Fibroblast of lung (primary cell): ENCODE results near the gene PCBP3.

ENCODE experiments used
- EZH2 ChIP-seq: IDR thresholded peaks from 2 replicates; pipeline ENCODE4 v1.5.1; 2012; ENCODE audit warnings: low read length, control low read depth, mild to moderate bottlenecking; ENCODE audit errors: missing control alignments
- TF ChIP-seq, protein P1 (sequence below), 2 donors: IDR thresholded peaks in 1 of 2; conservative IDR thresholded peaks in 1 of 2; 1 replicate in 1 of 2; 2 replicates in 1 of 2; pipeline ENCODE4 v1.5.1; 2011 to 2012; ENCODE audit warnings: low read length in 2 of 2, control low read depth in 1 of 2, inconsistent platforms in 1 of 2, low read depth in 1 of 2, mild to moderate bottlenecking in 1 of 2

DNA sequence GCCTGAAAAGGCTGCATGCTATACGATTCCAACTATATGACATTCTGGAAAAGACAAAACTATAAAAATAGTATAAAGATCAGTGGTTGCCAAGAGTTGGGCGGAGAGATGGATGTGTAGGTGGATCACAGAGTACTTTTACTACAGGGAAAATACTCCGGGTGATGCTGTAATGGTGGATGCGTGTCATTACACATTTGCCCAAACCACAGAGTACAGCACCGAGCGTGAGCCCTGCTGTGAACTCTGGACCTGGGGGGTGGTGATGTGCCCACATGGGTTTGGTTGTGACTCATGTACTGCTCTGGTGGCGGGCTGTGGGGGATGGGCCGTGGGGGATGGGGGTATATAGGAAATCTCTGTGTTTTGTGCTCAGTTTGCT lies 175.4 kb downstream of the PCBP3 start:
- TF ChIP-seq, protein P1, sequence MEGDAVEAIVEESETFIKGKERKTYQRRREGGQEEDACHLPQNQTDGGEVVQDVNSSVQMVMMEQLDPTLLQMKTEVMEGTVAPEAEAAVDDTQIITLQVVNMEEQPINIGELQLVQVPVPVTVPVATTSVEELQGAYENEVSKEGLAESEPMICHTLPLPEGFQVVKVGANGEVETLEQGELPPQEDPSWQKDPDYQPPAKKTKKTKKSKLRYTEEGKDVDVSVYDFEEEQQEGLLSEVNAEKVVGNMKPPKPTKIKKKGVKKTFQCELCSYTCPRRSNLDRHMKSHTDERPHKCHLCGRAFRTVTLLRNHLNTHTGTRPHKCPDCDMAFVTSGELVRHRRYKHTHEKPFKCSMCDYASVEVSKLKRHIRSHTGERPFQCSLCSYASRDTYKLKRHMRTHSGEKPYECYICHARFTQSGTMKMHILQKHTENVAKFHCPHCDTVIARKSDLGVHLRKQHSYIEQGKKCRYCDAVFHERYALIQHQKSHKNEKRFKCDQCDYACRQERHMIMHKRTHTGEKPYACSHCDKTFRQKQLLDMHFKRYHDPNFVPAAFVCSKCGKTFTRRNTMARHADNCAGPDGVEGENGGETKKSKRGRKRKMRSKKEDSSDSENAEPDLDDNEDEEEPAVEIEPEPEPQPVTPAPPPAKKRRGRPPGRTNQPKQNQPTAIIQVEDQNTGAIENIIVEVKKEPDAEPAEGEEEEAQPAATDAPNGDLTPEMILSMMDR (conservative IDR thresholded peaks at IDR 0.05 in 1 of 2, IDR thresholded peaks at IDR 0.05 in 1 of 2; ENCODE audit: low read depth in 1 of 2, low read length in 2 of 2), result no peak
- no peak for TF ChIP-seq EZH2
